A172 (cell line): ENCODE results near the gene FAM25A. TPM values are rescaled to one million over a fixed set of nuclear protein-coding genes. Genes with fewer than 3 reads are reported as not detected.

Experiments
- DNase-seq: peaks from one replicate; pipeline ENCODE4 v3.0.0-alpha.2; 2015; ENCODE audit warnings: low spot score
- total RNA-seq: library from RNA; depleted of rRNA; stranded (reverse); fragments of >200 nt; shearing (Covaris generic); gene quantifications from 2 replicates; pipeline ENCODE4 v1.2.3, GENCODE V29; 2014; rRNA removed

FAM25A gene
- total RNA-seq, 1 experiment from 2014 or later, result not detected

GRCh38 chr10:87064651-87065050 is 44.6 kb downstream of the FAM25A start:
- DNase-seq, result no peak

- no peak for DNase-seq
These were observed 46.1 kb downstream of the FAM25A start for GRCh38 chr10:87066178-87066577.

- no peak for DNase-seq
These were observed 46.8 kb downstream of the FAM25A start for GRCh38 chr10:87066865-87067264.

- no peak for DNase-seq
These were observed 48.2 kb downstream of the FAM25A start for GRCh38 chr10:87068281-87068680.

GRCh38 chr10:87072449-87072848 is 52.4 kb downstream of the FAM25A start:
- no peak for DNase-seq

Other genes with a start within 250 kb of the FAM25A start
- gene MMRN2, start 62.7 kb upstream of the FAM25A start, total RNA-seq, result 1.7 TPM in 1 of 2 replicates, not detected in the other
- gene SNCG, start 61.7 kb upstream of the FAM25A start, total RNA-seq, result 8.8 and 16.0 TPM in 2 replicates
- gene ADIRF, start 51.8 kb upstream of the FAM25A start, total RNA-seq, result not detected in 2 replicates
- 188 and 202 TPM in 2 replicates for gene GLUD1, start 74.5 kb downstream of the FAM25A start, total RNA-seq
- gene SHLD2, start 74.9 kb downstream of the FAM25A start, total RNA-seq, result 46.7 and 58.8 TPM in 2 replicates
- gene NUTM2A, start 205.2 kb downstream of the FAM25A start, total RNA-seq, result 0.26 and 0.36 TPM in 2 replicates